GM12801 (cell line): ENCODE measurements around the gene CD248.

Experiments used
- TF ChIP-seq, protein P1 (sequence below): IDR thresholded peaks from one replicate; pipeline ENCODE4 v1.5.1; 2011; ENCODE audit warnings: control low read depth; ENCODE audit not compliant: insufficient read length; ENCODE audit errors: extremely low read depth

Gene CD248

DNA sequence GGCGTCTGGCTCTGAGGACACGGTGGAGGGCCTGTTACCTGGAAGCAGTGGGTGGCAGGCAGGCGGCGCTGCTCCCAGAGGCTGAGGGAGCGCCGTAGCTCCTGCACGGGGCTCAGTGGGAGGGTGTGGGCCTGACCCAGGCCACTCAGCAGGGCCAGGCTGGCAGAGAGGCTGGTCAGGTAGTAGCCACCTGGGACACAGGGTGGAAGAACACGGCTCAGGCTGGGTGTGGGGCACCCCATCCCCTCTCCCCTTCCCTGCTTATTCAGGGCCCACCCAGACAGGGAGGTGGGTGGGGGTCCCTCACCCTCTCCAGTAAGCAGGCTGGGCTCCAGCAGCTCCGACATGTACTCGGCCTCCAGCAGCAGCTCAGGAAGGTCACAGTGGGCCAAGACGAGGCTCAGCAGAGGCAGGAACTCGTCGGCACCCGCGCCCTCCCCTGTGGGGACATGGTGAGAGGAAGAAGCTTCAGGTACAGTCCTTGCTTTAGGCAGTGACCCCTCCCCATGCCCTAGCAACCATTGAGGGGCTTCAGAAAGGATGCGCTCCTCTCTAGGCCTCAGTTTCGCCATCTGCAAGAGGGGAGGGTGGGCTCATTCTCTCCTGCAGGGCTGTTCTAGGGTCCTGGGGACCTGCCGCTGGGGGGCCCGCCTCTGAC, 16.5 kb upstream of the CD248 start:
- TF ChIP-seq, protein P1, sequence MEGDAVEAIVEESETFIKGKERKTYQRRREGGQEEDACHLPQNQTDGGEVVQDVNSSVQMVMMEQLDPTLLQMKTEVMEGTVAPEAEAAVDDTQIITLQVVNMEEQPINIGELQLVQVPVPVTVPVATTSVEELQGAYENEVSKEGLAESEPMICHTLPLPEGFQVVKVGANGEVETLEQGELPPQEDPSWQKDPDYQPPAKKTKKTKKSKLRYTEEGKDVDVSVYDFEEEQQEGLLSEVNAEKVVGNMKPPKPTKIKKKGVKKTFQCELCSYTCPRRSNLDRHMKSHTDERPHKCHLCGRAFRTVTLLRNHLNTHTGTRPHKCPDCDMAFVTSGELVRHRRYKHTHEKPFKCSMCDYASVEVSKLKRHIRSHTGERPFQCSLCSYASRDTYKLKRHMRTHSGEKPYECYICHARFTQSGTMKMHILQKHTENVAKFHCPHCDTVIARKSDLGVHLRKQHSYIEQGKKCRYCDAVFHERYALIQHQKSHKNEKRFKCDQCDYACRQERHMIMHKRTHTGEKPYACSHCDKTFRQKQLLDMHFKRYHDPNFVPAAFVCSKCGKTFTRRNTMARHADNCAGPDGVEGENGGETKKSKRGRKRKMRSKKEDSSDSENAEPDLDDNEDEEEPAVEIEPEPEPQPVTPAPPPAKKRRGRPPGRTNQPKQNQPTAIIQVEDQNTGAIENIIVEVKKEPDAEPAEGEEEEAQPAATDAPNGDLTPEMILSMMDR: no peak

DNA sequence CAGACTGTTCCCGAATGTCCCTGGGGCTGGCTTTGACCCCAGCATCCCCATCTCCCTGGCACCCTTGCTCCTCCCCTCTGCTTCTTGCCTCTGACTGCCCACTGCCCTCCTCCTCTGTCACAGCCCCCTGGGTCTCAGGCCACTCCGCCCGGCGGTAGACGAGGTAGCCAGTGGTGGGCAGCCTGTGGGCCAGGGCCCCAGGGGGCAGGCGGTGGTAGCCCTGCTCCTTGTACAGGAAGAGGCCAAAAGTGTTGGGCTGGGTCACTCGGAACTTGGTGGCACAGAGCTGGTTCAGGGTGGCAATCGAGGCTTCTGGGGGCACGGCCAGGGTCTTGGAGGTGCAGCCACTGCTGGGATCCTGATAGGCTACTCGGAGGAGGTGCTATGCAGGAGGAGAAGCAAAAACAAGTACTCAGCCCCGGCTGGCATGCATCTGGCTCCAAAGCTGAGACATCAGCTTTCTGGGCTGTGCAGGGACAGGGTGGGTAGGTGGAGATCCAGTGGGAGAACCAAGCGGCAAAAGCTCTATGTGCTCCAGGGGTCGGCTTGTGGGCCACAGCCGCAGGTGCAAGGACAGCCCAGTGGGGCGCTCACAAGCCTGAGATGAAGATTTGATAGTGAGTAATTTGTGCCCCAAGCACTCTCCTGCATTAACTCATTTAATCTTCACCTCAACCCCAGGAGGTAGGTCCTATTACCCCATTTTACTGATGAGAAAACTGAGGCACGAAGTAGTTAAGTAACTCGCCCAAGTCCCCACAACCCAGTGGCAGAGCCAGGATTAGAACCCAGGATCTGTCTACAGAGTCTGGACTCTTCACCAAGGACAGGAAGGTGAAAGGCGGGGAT, 15.8 kb upstream of the CD248 start:
- TF ChIP-seq, protein P1: no peak

DNA sequence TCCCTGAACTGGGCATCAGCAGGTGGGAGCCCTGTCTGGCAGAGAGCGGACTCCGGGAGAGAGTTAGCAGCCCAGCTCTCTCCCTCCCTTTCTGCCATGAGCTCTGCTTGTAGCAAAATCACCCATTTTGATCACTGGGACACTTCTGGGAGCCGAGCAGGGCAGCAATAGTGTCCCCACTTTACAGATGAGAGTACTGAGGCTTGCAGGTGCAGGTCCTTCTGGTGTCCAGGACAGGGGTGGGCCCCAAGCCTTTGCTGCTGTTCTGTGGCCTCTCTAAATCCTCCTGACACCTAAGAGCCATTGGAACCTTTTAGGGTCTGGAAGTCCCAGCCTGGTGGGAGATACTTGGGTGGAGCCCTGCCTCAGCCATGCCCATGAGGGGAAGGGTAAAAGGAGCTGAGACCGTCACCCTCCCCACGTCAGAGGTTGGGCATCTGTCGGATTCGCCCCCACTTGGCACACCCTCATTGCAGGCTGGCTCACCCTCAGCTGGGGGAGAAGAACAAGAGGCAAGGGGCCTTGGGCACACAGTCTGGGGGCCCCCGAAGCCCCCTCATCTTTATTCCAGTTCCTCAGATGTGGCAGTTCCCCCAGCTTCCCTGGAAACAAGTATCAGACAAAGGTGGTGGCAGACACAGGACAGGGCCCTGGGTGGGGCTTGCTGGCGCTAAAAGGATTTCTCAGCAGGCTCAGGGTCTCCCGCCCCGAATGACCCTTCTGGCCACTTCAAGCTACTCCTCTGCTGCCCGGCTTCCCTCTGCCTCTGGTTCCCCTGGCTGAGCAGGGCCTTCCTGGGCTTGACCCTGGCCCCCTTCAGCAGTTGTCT, 14.9 kb upstream of the CD248 start:
- TF ChIP-seq, protein P1: no peak

DNA sequence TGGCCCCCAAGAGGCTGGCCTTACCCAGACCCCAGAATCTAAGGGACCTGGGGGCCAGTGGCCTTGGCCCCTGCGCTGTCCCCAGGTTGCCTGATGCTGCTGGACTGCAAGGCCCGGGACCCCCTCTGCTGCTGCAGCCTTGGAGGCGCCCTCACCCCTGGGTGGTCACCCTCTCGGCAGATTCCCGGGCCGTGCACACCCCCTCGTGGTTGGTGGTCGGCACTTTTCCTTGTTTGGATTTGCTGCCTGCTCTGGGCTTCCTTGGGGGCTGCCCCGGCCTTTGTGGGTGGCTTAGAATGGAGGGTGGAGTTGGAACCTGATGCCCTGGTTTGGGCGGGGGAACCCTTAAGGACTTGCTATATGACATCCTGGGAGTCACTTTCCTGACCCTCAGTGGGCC, 14.1 kb upstream of the CD248 start:
- TF ChIP-seq, protein P1: no peak

DNA sequence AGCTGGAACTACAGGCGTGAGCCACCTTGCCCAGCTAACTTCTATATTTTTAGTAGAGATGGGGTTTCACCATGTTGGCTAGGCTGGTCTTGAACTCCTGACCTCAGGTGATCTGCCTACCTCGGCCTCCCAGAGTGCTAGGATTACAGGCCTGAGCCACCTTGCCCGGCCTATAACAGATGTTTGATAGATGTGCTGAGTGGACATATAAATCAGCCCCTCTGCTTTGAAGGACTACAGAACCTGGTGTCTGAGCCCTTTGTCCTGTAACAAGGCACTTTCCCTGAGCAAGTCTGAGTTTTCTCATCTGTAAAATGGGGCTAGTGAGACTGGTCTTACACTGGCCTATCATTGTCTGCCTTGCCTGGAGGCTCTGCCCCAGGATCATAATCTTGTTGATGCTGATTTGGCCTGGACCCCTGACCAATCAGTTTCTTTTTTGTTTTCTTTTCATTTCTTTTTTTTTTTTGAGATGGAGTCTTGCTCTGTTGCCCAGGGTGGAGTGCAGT, 12.4 kb upstream of the CD248 start:
- TF ChIP-seq, protein P1: no peak

DNA sequence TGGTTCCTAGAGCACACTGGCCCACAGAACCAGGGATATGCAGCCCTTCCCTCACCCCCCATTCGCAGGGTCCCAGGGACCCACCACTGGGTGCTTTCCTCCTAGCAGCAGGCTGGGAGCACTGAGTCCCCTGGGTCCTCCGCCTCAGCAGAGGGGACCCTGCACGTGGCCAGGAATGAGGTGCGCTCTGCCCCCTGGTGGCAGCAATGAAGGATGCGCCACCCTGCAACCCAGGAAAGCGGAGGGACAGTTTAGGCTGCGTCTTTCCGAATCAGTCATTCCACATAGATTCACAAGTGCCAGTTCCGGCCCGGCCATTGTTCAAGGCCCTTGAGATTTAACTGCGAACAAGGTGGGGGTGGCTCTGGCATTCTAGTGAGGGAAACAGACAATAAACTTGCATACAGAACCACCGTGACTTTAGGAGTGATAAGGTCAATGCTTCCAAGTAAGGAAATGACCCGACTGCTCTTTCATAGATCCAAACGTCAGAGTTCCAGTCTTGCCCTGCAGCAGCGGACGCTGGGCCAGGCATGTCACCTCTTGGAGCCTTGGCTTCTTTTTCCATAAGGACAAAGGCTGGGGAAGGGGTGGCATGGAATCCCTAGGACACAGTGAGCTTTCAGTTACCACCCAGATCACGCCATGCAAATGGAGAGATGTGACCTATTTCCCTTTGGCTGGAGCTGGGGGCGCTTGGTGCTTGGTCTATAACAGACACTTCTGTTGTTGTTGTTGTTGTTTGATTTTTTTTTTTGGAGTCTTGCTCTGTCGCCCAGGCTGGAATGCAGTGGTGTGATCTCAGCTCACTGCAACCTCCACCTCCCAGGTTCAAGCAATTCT, 11.7 kb upstream of the CD248 start:
- TF ChIP-seq, protein P1: no peak
